Mucosa of stomach (tissue), 1 donor: Measurements from ENCODE around the gene ZNF776.
"Not testable (repeated sequence)": the region's sequence is repeated elsewhere in the genome, so short reads cannot be mapped to it uniquely, and the experiment has no call there.

Experiments
- H3K27me3 ChIP-seq: one replicate; pipeline ENCODE4 v1.7.0; 2013; ENCODE audit warnings: mild to moderate bottlenecking, low read length; ENCODE audit not compliant: control insufficient read depth, insufficient read depth
- H3K36me3 ChIP-seq: one replicate; pipeline ENCODE4 v1.7.0; 2013; ENCODE audit warnings: low read length; ENCODE audit not compliant: control insufficient read depth, insufficient read depth
- H3K4me1 ChIP-seq: one replicate; pipeline ENCODE4 v1.7.0; 2013; ENCODE audit warnings: mild to moderate bottlenecking, low read length; ENCODE audit not compliant: control insufficient read depth, insufficient read depth
- H3K4me3 ChIP-seq: one replicate; pipeline ENCODE4 v1.7.0; 2013; ENCODE audit warnings: low read length
- H3K9ac ChIP-seq: one replicate; pipeline ENCODE4 v1.7.0; 2013; ENCODE audit warnings: mild to moderate bottlenecking, low read length, moderate library complexity
- H3K9me3 ChIP-seq: one replicate; pipeline ENCODE4 v1.7.0; 2013; ENCODE audit warnings: mild to moderate bottlenecking, low read length, moderate library complexity; ENCODE audit not compliant: control insufficient read depth
- donor health status: Pancreatic carcinoma.

ZNF776 gene

GRCh38 chr19:57786906-57787305 lies 40.3 kb downstream of the ZNF776 start:
- Histone ChIP-seq H3K4me3 (no peak overlapping the region), H3K9ac (no peak overlapping the region), H3K9me3 (no peaks in the 10 kb centered on the region), H3K4me1 (no peaks in the 10 kb centered on the region), H3K36me3 (peaks cover 13% of the 10 kb centered on the region), H3K27me3 (no peaks in the 10 kb centered on the region)

- no peaks in the 10 kb centered on the region for H3K9me3 ChIP-seq
These were observed 41.6 kb downstream of the ZNF776 start for GRCh38 chr19:57788114-57788692.

GRCh38 chr19:57789288-57789687 lies 42.7 kb downstream of the ZNF776 start:
- peaks cover 13% of the 10 kb centered on the region for H3K36me3 ChIP-seq
- H3K9ac ChIP-seq = no peak overlapping the region
- no peaks in the 10 kb centered on the region for H3K9me3 ChIP-seq
- H3K4me1 ChIP-seq = no peaks in the 10 kb centered on the region
- H3K27me3 ChIP-seq = no peaks in the 10 kb centered on the region
- H3K4me3 ChIP-seq = no peak overlapping the region

More at GRCh38 chr19:57788114-57788692, 41.6 kb downstream of the ZNF776 start:
- Histone ChIP-seq H3K9ac (no peak overlapping the region), H3K4me1 (no peaks in the 10 kb centered on the region), H3K36me3 (peaks cover 13% of the 10 kb centered on the region), H3K27me3 (no peaks in the 10 kb centered on the region), H3K4me3 (no peak overlapping the region)

- not testable (repeated sequence) for H3K4me3 ChIP-seq, H3K36me3 ChIP-seq, H3K9me3 ChIP-seq, H3K27me3 ChIP-seq, H3K9ac ChIP-seq, H3K4me1 ChIP-seq
These were observed 50.0 kb downstream of the ZNF776 start for GRCh38 chr19:57796580-57796979.

GRCh38 chr19:57800696-57801095 lies 54.1 kb downstream of the ZNF776 start:
- Histone ChIP-seq H3K9me3 (no peaks in the 10 kb centered on the region), H3K4me3 (no peak overlapping the region), H3K27me3 (no peaks in the 10 kb centered on the region), H3K4me1 (peaks cover 31% of the 10 kb centered on the region), H3K9ac (no peak overlapping the region), H3K36me3 (no peaks in the 10 kb centered on the region)

GRCh38 chr19:57802269-57802668 lies 55.7 kb downstream of the ZNF776 start:
- Histone ChIP-seq H3K4me1 (peaks cover 39% of the 10 kb centered on the region), H3K9ac (no peak overlapping the region), H3K9me3 (no peaks in the 10 kb centered on the region), H3K27me3 (no peaks in the 10 kb centered on the region), H3K36me3 (no peaks in the 10 kb centered on the region), H3K4me3 (no peak overlapping the region)

- peak overlapping the region; percentile 95 for H3K9ac ChIP-seq
- peaks cover 39% of the 10 kb centered on the region for H3K4me1 ChIP-seq
- H3K36me3 ChIP-seq = no peaks in the 10 kb centered on the region
- no peaks in the 10 kb centered on the region for H3K27me3 ChIP-seq
- H3K4me3 ChIP-seq = peak overlapping the region; percentile 51
- H3K9me3 ChIP-seq = no peaks in the 10 kb centered on the region
These were observed 56.6 kb downstream of the ZNF776 start for GRCh38 chr19:57803265-57803593.

GRCh38 chr19:57803594-57804325 lies 57.1 kb downstream of the ZNF776 start:
- H3K36me3 ChIP-seq = no peaks in the 10 kb centered on the region
- no peaks in the 10 kb centered on the region for H3K27me3 ChIP-seq
- H3K9ac ChIP-seq = peak overlapping the region; percentile 95
- no peaks in the 10 kb centered on the region for H3K9me3 ChIP-seq
- H3K4me1 ChIP-seq = peaks cover 39% of the 10 kb centered on the region
- H3K4me3 ChIP-seq = peak overlapping the region; percentile 51

GRCh38 chr19:57807541-57807940 lies 60.9 kb downstream of the ZNF776 start:
- H3K4me1 ChIP-seq = peaks cover 36% of the 10 kb centered on the region

More at GRCh38 chr19:57807541-57807940, 60.9 kb downstream of the ZNF776 start:
- Histone ChIP-seq H3K9me3 (no peaks in the 10 kb centered on the region), H3K9ac (no peak overlapping the region), H3K4me3 (no peak overlapping the region), H3K27me3 (no peaks in the 10 kb centered on the region), H3K36me3 (peaks cover 7% of the 10 kb centered on the region)
